GM19438 (cell line): ENCODE data around the gene SCP2.
"Not testable (repeated sequence)": the region's sequence is repeated elsewhere in the genome, so short reads cannot be mapped to it uniquely, and the experiment has no call there.

Experiments
- ATAC-seq: cut with Tn5 transposase; IDR thresholded peaks from one replicate; pipeline ENCODE4 v1.9.1; 2021; ENCODE audit warnings: low read depth; ENCODE audit not compliant: unreplicated experiment

SCP2 gene

GRCh38 chr1:52963101-52963500 lies 36.0 kb downstream of the SCP2 start:
- ATAC-seq: no peak

DNA sequence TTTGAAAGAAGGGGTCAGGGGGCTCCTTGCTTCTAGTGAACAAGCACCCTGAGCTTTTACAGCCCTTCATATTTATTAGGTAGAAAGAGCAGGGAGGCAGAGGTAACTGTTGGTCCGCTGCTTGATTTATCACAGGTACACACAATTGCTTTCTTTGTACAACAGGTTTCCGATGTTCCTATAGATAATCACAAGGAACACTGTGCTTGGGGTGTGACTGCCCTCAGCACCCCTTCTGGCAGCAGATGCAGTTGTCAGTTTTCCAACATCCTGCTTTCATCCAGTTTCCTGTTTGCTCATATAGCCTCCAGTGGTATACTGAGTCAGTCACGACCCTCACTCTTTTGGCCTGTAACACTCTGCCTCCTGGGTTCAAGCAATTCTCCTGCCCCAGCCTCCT lies 40.6 kb downstream of the SCP2 start:
- ATAC-seq: no peak

GRCh38 chr1:52969234-52969633 lies 42.2 kb downstream of the SCP2 start:
- ATAC-seq: not testable (repeated sequence)

DNA sequence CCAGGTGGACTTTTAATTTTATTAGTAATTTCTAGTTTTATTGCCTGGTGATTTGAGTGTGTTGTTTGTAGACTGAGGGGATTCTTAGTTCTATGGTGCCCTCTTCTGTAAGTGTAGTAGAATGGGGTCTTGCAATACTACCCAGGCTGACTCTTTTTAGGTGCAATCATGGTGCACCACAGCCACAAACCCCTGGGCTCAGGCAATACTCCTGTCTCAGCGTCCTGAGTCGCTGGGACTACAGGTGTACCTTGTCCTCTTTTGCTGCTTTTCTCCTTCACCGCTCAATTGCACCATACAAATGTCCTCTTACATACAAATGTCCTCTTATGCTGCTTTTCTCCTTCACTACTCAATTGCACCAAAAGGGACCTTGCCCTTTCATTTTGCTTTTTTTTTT lies 43.1 kb downstream of the SCP2 start:
- ATAC-seq: no peak

GRCh38 chr1:52973841-52974240 lies 46.8 kb downstream of the SCP2 start:
- ATAC-seq: no peak

DNA sequence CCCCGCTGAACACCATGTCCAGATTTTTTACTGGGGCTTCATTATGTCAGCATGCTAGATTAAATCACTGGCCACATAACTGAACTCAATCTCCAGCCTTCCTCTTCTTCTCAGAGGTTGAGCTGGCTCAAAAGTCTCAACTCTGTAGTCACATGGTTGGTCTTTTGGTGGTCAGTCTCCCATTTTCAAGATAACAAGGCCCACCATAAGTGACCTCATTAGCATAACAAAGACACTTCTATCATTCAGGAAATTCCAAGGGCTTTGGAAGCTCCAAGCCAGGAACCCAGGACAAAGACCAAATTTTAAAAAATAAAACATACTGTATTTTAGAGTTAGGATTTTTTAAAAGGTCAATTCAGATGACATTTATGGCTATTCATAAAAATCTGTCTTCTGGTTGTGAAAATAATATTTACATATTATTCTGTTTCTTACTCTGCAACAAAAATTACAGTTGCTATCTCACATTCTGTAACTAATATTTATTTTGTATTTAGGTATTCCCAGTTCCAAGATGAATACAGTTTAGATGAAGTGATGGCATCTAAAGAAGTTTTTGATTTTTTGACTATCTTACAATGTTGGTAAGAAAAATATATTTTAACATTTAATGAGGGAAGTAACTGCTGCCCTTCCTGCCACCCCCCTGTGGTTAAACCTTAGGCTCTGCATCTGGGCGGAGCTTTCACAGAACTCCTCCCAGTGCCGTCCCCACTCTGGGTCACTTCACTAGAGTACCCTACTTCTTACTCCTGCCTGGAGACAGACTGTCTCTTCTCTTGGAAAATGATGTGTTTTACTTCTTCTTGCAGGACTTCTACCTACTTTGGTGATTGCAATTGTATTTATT lies 49.3 kb downstream of the SCP2 start:
- no peak for ATAC-seq

GRCh38 chr1:52978045-52978444 lies 51.0 kb downstream of the SCP2 start:
- ATAC-seq: no peak

DNA sequence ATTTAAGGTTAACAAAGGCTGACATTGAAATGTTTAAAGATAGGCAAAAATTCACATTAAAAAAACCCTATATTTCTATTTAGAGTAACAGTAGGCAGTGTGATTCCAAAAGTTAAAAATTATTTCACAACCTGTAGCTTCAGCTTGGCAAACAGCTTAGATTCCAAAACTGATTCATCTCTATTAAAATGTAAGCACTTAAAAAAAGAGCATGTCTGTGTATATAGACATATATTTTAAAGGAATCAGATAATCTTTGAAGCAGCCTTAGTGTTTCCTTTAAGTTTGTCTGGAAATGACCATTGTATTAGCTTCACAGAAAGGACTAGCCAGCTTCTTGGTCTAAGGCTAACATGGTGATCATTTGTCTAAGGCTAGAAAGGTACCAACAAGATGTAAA lies 65.7 kb downstream of the SCP2 start:
- not testable (repeated sequence) for ATAC-seq

DNA sequence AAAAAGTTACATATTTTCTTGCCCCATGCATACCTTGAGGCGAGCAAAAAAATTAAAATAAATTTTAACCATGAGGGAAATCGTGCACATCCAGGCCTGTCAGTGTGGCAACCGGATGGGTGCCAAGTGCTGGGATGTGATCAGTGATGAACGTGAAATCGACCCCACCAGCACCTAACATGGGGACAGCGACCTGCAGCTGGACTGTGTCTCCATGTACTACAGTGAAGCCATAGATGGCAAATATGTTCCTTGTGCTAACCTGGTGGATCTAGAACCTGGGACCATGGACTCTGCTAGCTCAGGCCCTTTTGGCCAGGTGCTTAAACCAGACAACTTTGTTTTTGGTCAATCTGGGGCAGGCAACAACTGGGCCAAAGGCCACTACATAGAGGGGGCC lies 67.6 kb downstream of the SCP2 start:
- ATAC-seq: no peak

DNA sequence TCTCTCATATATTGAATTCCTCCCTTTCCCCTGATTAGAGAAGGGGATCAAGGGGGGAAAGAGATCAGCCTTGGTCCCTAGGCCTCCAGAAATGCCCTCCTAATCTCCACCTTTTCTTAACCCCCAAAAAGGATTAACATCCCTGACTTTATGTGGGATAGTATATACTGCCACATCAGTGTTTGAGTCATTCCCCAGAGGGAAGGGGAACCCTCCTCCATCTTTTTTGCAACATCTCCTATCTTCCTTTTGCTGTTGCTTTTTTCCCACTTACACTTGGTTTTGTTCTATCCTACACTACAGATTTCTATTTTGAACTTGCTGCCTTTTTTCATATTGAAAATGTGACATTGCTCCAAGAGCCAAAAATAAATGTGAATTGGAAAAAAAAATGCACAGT lies 69.6 kb downstream of the SCP2 start:
- ATAC-seq: no peak

DNA sequence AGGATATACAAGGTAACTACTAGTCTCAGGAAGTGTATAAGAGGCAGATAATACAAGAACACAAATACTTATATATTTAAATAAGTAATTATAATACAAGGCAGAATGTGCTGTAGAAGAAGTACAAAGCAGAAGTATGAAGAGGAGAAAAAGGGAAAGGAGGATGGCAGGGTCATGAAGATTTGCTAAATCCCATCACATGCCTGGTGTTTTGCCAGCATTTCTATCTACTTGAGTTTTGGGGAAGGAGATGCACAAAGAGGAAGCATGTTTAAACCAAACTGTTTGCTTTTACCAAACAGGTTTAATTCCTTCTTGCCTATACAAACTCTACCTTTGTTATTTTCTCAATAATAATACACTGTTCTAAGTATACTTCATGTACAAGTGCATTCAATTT lies 74.1 kb downstream of the SCP2 start:
- ATAC-seq: no peak

GRCh38 chr1:53006612-53007011 lies 79.5 kb downstream of the SCP2 start:
- not testable (repeated sequence) for ATAC-seq

DNA sequence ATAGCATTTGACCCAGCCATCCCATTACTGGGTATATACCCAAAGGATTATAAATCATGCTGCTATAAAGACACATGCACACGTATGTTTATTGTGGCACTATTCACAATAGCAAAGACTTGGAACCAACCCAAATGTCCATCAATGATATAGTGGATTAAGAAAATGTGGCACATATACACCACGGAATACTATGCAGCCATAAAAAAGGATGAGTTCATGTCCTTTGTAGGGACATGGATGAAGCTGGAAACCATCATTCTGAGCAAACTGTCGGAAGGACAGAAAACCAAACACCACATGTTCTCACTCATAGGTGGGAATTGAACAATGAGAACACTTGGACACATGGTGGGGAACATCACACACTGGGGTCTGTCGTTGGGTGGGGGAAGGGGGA lies 83.2 kb downstream of the SCP2 start:
- ATAC-seq: not testable (repeated sequence)

DNA sequence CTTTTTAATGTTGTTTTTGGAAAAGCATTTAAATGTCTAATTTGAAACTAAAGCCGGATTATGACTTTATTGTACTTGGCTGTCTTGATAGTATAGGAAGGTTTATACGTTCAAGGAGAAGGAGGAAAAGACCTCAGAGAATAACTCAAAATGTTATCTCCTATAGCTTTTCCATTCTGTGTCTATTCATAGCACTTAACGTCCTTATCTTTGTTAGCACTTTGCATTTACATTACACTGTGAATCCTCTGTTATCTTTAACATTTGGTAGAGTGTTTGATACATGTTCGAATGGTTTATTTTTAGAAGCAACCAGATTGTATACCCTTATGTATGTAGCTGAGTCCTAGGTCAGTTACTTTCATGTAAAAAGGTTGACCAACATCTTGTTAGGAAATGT lies 84.1 kb downstream of the SCP2 start:
- ATAC-seq: no peak

- no peak for ATAC-seq
Observed at GRCh38 chr1:53014791-53015507, 87.9 kb downstream of the SCP2 start.

GRCh38 chr1:53015508-53015860 lies 88.4 kb downstream of the SCP2 start:
- no peak for ATAC-seq

DNA sequence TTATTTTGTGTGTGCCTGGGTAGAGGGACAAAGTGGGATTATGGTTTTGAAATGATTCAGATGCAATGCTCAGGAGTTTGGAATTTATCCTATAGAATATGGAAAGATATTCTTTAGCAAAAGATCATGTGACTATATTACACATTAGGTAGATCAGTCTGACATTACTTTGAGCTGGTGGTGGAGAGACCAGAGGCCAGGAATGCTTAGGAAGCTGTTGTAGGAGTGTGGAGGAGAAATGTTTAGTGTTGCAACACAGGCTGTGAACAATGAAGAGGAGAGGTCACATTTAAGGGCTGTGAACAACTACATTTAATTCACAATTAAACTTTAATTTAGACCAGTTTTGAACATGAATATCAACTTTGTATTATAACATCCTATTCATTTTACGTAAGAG lies 89.6 kb downstream of the SCP2 start:
- ATAC-seq: no peak

DNA sequence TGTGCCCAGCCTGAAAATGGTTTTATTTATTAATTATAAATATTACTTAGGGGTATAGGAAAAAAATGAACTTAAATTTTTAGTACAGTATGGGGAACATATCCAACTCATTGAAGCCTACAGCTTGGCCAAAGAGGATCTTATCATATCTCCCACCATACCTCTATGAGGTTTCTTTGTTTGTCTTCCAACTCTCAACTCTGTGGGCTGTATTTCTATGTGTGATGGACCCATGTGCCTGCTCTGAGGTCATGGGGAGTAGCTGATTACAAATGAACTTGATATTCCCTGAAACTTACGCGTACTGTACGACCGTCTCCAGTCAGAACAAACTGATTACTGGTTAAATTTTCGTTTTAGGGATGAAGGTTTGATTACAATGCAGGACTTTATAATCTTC lies 93.5 kb downstream of the SCP2 start:
- ATAC-seq: no peak

DNA sequence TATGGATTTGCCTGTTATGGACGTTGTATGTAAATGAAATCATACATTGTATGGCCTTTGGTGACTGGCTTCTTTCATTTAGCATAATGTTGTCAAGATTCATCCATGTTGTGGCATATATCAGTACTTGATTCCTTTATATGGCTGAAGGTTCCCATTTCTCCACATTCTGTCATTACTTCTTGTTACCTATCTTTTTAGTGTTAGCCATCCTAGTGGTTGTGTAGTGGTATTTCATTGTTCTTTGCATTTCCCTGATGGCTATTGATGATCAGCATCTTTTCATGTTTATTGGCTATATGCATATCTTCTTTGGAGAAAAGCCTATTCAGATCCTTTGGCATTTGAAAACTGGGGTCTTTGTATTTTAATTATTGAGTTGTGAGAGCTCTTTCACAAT lies 95.1 kb downstream of the SCP2 start:
- ATAC-seq: no peak

GRCh38 chr1:53023546-53023945 lies 96.5 kb downstream of the SCP2 start:
- no peak for ATAC-seq

DNA sequence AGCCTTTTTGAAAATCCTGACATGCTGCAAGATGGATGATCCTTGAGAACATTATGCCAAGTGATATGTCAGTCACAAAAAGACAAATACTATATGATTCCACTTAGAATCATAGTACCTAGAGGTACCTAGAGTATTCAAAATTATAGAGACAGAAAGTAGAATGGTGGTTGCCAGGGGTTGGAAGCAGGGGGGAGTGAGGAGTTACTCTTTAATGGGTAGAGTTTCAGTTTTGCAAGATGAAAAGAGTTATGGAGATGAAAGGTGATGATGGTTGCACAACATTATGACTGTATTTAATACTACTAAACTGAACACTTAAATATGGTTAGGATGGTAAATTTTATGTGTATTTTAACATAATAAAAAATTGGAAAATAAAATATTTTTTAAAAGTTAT lies 97.0 kb downstream of the SCP2 start:
- ATAC-seq: no peak
